Pancreas (tissue), 10 donors: ENCODE results near the gene SYTL5. TPM values are rescaled to one million over a fixed set of nuclear protein-coding genes. Genes with fewer than 3 reads are reported as not detected.
A peak's percentile ranks its signal among the peaks of the same experiment; 100 is the strongest.
"Not testable (repeated sequence)": the region's sequence is repeated elsewhere in the genome, so short reads cannot be mapped to it uniquely, and the experiment has no call there.

Experiments used
- ATAC-seq, 4 donors: fragments of 200-7000 bp; cut with Tn5 transposase; one replicate each; pipeline versions ENCODE4 v1.8.0 to v1.9.1; 2020; ENCODE audit warnings: mild to moderate bottlenecking in 4 of 4, moderate library complexity in 4 of 4
- DNase-seq, 6 donors: peaks; one replicate each; pipeline ENCODE4 v3.0.0-alpha.2; 2020
- FAIRE-seq: peaks from 2 replicates; lab custom pipeline; 2012; peaks lifted over from hg19 to GRCh38; lab: Jason Lieb, UNC
- H3K27ac ChIP-seq, 4 donors: fragments of 200-600 bp; sonication (generic); 1 replicate in 3 of 4; 2 replicates in 1 of 4; pipeline versions ENCODE4 v1.5.0 to v1.8.0; 2020
- H3K27me3 ChIP-seq, 4 donors: fragments of 200-600 bp; one replicate each; pipeline ENCODE4 v1.8.0; 2021
- H3K36me3 ChIP-seq, 3 donors: fragments of 200-600 bp; sonication (generic) in 1 of 3; one replicate each; pipeline versions ENCODE4 v1.5.0 to v1.8.0; 2020 to 2021
- H3K4me1 ChIP-seq, 3 donors: fragments of 200-600 bp; one replicate each; pipeline ENCODE4 v1.8.0; 2021
- H3K4me3 ChIP-seq, 4 donors: fragments of 200-600 bp; sonication (generic) in 2 of 4; one replicate each; pipeline versions ENCODE4 v1.5.0 to v1.8.0; 2020 to 2021
- H3K9me3 ChIP-seq, 4 donors: fragments of 200-600 bp; one replicate each; pipeline ENCODE4 v1.8.0; 2021
- WGBS, 2 donors: extraction: QIAGEN DNeasy Blood & Tissue Kit; methylation state at CpG; one replicate each; pipeline ENCODE4 v1.1.7; 2013; 5-methylcytosine and 5-hydroxymethylcytosine counted together
- intact Hi-C, 3 donors: fragments of 100-400 bp; cut with DNase I; formaldehyde crosslinking; loops; one replicate each; pipeline versions ENCODE4 v1.11.1 to v1.14.2; 2022
- polyA plus RNA-seq, 2 donors: library from polyadenylated mRNA; stranded (reverse); fragments of 200-250 nt; gene quantifications; one replicate each; pipeline ENCODE4 v1.2.3, GENCODE V29; 2013
- total RNA-seq, 6 donors: library from RNA; stranded (reverse); fragmentation: NEBNext Ultra II Directional in 4 of 6; extraction: Animal tissue kit (Norgen Biotek cat#: 25700) in 4 of 6; gene quantifications; one replicate each; pipeline versions ENCODE4 v1.2.1 to v1.2.4, GENCODE V29; 2021 to 2023
- TF ChIP-seq, protein P1 (sequence below), 4 donors: fragments of 200-600 bp; sonication (generic) in 3 of 4; IDR thresholded peaks; one replicate each; pipeline versions ENCODE4 v1.5.0 to v1.8.0; 2021; ENCODE audit warnings: antibody characterized with exemption in 4 of 4
- donor health status: healthy with polysubstance abuse.
- donor health status: DM: no; HTN: no; CAD: no; lungs with moderate emphysema.
- donor health status: DM: no; HTN: no; CAD: no.
- donor health status: control.
- donor health status: control.
- donor health status: Bipolar disorder and iron deficiency.
- donor health status: DM: yes; HTN: yes; CAD: no.
- donor health status: DM: no; HTN: no; CAD: no.
- donor health status: DM: no; HTN: no; CAD: no.
- donor health status: DM: yes; HTN: yes; CAD: no.

The SYTL5 gene
- total and polyA plus RNA-seq, 8 donors: 0.77 to 5.9 (median 2.4) TPM

DNA sequence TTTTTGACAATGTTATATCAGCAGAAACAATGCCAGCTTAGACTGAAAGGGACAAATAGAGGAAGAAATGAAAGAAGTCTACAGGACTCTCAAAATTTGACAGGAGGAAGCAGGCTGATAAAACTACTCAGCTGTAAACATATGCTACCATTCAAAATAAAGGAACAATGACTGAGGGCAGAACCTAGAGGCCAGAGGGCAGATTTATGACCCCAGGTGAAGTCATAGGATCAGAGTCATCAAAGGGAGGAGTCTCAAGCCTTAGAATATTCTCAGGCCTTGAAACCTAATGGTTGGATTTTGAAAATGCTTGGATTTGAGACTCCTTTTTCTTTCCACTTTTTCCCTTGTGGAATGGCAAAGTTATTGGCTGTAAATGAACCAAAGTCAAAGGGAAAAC, 17.0 kb upstream of the SYTL5 start:
- Histone ChIP-seq H3K27me3 (peaks cover 0 to 10% (median 0%) of the 10 kb centered on the region in 4 donors), H3K4me3 (no peak overlapping the region), H3K36me3 (no peaks in the 10 kb centered on the region), H3K27ac (no peak overlapping the region), H3K4me1 (no peaks in the 10 kb centered on the region), H3K9me3 (no peaks in the 10 kb centered on the region)
- FAIRE-seq (no peak), ATAC-seq (no peak), DNase-seq (no peak)
- TF ChIP-seq, protein P1, sequence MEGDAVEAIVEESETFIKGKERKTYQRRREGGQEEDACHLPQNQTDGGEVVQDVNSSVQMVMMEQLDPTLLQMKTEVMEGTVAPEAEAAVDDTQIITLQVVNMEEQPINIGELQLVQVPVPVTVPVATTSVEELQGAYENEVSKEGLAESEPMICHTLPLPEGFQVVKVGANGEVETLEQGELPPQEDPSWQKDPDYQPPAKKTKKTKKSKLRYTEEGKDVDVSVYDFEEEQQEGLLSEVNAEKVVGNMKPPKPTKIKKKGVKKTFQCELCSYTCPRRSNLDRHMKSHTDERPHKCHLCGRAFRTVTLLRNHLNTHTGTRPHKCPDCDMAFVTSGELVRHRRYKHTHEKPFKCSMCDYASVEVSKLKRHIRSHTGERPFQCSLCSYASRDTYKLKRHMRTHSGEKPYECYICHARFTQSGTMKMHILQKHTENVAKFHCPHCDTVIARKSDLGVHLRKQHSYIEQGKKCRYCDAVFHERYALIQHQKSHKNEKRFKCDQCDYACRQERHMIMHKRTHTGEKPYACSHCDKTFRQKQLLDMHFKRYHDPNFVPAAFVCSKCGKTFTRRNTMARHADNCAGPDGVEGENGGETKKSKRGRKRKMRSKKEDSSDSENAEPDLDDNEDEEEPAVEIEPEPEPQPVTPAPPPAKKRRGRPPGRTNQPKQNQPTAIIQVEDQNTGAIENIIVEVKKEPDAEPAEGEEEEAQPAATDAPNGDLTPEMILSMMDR (IDR thresholded peaks at IDR 0.05): no peak
- intact Hi-C loops: no loop called here

DNA sequence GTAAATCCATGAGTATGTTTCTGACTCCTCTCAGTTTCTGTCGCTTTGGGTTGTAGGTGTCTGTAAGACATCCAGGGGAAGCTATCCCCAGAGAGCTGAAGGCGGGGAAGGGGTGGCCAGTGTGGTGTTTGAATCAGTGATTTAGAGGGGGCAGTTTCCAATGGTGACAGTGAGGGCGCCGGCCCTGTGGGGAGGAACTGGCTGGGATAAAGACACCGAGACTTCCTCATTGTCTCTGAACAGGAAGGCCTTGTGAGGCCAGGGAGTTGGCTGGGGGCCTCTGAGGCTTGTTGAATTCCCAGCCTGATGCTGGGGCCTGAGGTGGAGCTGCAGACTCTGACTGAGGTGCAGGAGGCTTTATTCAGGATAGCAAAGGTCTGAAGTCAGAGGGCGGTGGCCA, 15.1 kb upstream of the SYTL5 start:
- DNase-seq, H3K9me3 ChIP-seq, H3K27me3 ChIP-seq, H3K4me1 ChIP-seq, H3K27ac ChIP-seq, ATAC-seq, FAIRE-seq, H3K4me3 ChIP-seq, H3K36me3 ChIP-seq, intact Hi-C loops: not testable (repeated sequence)
- whole genome bisulfite sequencing, 2 donors: 82 to 91% methylated on average over 6 of the region's 6 CpGs

DNA sequence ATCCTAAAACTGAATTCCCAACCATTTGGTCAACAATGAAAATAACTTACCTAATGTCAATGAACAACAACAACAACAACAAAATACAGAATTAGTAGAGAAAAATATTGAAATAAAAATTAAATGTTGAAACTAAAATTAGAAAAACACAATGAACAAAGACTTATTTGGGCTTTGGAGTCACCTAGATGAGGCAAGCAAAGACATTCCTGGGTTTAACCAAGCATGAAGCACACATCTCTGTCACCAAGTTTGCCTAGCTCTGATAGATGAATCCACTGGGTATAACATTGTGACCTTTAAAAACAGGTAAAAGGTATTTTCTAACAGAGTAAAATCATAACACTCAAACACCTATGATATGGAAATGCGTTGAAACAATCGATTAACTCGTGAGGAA, 13.2 kb upstream of the SYTL5 start:
- TF ChIP-seq, protein P1 (IDR thresholded peaks at IDR 0.05): no peak
- ATAC-seq: no peak
- no peaks in the 10 kb centered on the region for H3K9me3 ChIP-seq
- intact Hi-C loops: no loop called here
- H3K4me3 ChIP-seq: no peak overlapping the region
- FAIRE-seq: no peak
- H3K27ac ChIP-seq: no peak overlapping the region
- no peak for DNase-seq
- H3K36me3 ChIP-seq: no peaks in the 10 kb centered on the region
- H3K27me3 ChIP-seq: no peaks in the 10 kb centered on the region
- WGBS, 2 donors: 89 to 90% methylated on average over 3 of the region's 3 CpGs
- no peaks in the 10 kb centered on the region for H3K4me1 ChIP-seq

DNA sequence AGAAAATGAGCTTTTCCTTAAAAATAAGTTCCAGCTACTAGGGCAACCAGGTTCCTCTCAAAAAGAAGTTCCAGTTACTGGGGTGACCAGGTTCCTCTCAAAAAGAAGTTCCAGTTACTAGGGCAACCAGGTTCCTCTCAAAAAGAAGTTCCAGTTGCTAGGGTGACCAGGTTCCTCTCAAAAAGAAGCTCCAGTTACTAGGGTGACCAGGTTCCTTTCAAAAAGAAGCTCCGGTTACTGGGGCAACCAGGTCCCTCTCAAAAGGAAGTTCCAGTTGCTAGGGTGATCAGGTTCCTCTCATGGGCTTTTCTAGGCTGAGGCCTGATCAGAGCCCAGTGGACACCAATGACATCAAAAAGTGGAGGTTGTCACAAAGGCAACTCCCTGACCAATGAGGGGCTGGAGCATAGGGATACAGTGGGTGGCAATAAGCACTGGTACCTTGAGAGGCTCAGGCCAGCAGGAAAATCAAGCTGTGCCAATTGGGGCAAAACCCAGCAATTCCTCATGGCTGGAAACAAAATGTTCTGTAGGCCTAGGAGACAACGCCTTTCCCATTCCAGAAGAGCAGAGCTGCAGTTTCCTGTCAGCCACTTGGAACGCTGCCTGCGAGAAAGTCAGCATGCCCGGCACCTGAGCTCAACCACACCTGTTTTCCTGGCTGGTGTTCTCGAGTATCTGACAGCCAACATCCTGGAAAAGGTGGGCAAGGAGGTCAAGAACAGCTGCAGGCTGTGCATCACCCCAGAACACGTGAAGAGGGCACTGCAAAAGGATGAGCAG, 12.3 kb upstream of the SYTL5 start:
- ATAC-seq (peak; percentile 81 to 88 (median 84)), DNase-seq (peak in 5 of 6 donors; percentile 65 to 77 (median 67)), FAIRE-seq (no peak)
- Histone ChIP-seq H3K9me3 (no peaks in the 10 kb centered on the region), H3K36me3 (no peaks in the 10 kb centered on the region), H3K4me1 (no peaks in the 10 kb centered on the region), H3K27me3 (no peaks in the 10 kb centered on the region), H3K27ac (peak overlapping the region in 2 of 4 donors; percentile 37 to 62), H3K4me3 (no peak overlapping the region)
- 30 to 31% methylated on average over 7 of the region's 7 CpGs for WGBS, 2 donors
- TF ChIP-seq, protein P1 (IDR thresholded peaks at IDR 0.05): no peak
- intact Hi-C loops: no loop called here

DNA sequence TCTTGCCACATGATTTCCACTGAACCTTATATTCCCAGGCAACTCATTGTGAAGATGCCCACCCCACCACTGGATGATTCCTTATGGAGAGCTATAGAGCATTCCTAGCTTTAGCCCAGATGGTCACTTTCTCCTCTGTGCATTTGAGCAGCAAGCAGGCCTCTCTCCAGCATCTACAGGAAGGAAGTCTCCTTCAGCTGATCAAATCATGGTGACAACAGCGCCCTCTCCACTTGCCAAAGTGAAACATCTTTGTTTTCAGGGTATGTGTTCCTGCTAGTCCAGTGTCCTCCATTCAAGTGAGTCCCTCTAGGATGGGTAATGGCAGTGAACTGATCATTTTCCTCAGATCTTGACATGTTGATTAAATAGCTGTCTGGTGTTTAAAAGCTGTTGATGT, 10.9 kb upstream of the SYTL5 start:
- no peak for ATAC-seq
- intact Hi-C loops: no loop called here
- Histone ChIP-seq H3K27ac (no peak overlapping the region), H3K27me3 (no peaks in the 10 kb centered on the region), H3K9me3 (no peaks in the 10 kb centered on the region), H3K4me1 (no peaks in the 10 kb centered on the region), H3K4me3 (no peak overlapping the region), H3K36me3 (no peaks in the 10 kb centered on the region)
- DNase-seq: no peak
- TF ChIP-seq, protein P1 (IDR thresholded peaks at IDR 0.05): no peak
- no peak for FAIRE-seq
- WGBS, 2 donors: 90 to 100% methylated on average over 1 of the region's 1 CpG
